Erythroblast (primary cell): ENCODE data around the gene UNCX.

Experiments
- GATA1 ChIP-seq: IDR thresholded peaks from 2 replicates; pipeline ENCODE4 v1.6.1; 2011; ENCODE audit warnings: low read depth, mild to moderate bottlenecking, control low read depth, low read length, moderate library complexity
- POLR2A ChIP-seq: IDR thresholded peaks from 2 replicates; pipeline ENCODE4 v1.6.1; 2011; ENCODE audit warnings: mild to moderate bottlenecking, low read length

- TF ChIP-seq POLR2A, result no peak
- TF ChIP-seq GATA1, result no peak
Observed at GRCh38 chr7:1220000-1220726, 12.5 kb upstream of the UNCX start.
